Keratinocyte (primary cell): ENCODE measurements around the gene DBNL.

Experiments used
- EZH2 ChIP-seq: IDR thresholded peaks from one replicate; pipeline ENCODE4 v1.6.1; 2012; ENCODE audit warnings: inconsistent platforms, mild to moderate bottlenecking, low read length, moderate library complexity
- TF ChIP-seq, protein P1 (sequence below), 3 experiments: IDR thresholded peaks in 1 of 3; conservative IDR thresholded peaks in 1 of 3; optimal IDR thresholded peaks in 1 of 3; 2 replicates in 2 of 3; 3 replicates in 1 of 3; pipeline versions ENCODE3 to v1.5.1; 2011; ENCODE audit warnings: low read length in 3 of 3, mild to moderate bottlenecking in 3 of 3, moderate library complexity in 2 of 3, control low read depth in 1 of 3, inconsistent platforms in 1 of 3; ENCODE audit not compliant: insufficient read depth in 2 of 3; ENCODE audit errors: extremely low read depth in 1 of 3

DNA sequence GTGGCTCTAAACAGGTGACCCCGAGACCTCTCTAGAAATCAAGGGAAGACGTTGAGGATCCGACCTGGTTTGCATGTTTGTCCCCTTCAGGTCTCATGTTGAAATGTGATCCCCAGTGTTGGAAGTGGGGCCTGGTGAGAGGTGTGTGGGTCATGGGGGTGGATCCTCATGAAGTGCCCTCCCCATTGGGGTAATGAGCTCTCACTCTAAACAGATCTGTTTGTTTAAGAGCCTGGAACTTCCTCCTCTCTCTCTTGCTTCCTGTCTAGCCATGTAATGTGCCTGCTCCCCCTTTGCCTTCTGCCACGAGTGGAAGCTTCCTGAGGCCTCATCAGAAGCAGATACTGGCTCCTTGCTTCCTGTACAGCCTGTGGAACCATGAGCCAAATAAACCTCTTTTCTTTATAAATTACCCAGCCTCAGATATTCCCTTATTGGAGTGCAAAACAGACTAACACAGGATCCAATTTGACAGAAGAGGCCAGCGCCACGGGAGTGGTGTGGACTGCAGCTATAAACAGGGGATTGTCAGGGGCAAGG lies 48.7 kb downstream of the DBNL start:
- TF ChIP-seq EZH2: no peak
- TF ChIP-seq, protein P1, sequence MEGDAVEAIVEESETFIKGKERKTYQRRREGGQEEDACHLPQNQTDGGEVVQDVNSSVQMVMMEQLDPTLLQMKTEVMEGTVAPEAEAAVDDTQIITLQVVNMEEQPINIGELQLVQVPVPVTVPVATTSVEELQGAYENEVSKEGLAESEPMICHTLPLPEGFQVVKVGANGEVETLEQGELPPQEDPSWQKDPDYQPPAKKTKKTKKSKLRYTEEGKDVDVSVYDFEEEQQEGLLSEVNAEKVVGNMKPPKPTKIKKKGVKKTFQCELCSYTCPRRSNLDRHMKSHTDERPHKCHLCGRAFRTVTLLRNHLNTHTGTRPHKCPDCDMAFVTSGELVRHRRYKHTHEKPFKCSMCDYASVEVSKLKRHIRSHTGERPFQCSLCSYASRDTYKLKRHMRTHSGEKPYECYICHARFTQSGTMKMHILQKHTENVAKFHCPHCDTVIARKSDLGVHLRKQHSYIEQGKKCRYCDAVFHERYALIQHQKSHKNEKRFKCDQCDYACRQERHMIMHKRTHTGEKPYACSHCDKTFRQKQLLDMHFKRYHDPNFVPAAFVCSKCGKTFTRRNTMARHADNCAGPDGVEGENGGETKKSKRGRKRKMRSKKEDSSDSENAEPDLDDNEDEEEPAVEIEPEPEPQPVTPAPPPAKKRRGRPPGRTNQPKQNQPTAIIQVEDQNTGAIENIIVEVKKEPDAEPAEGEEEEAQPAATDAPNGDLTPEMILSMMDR (optimal IDR thresholded peaks at IDR 0.05 in 1 of 3, IDR thresholded peaks at IDR 0.05 in 1 of 3, conservative IDR thresholded peaks at IDR 0.05 in 1 of 3; ENCODE audit: extremely low read depth in 1 of 3, insufficient read depth in 2 of 3, low read length in 3 of 3): no peak
